GM12892 (cell line): ENCODE measurements around the gene RAB41.

Experiments used
- POLR2AphosphoS5 ChIP-seq: IDR thresholded peaks from 2 replicates; pipeline ENCODE4 v1.6.1; 2011; ENCODE audit warnings: low read depth, low read length, control low read depth
- TAF1 ChIP-seq: IDR thresholded peaks from 2 replicates; pipeline ENCODE4 v1.6.1; 2011; ENCODE audit warnings: low read depth, mild to moderate bottlenecking, control low read depth, low read length, borderline replicate concordance

DNA sequence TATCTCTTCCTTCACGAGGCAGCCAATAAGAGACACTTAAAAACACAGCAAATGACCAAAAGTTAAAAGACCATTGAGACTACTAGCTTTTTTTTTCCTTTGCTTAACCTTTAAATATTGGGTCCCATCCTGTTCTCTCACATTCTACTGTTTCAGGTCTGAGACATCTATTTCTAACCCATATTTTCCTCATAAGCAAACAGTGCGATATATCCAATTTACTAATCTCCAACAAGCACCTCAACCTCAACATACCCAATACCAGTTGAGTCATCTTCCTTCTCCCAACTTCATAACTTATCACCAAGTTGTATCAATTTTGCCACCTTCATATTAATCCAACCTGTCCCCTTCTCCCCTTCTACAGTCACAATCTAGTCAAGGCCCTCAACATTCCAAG is 40.5 kb upstream of the RAB41 start:
- no peak for TF ChIP-seq TAF1
- no peak for TF ChIP-seq POLR2AphosphoS5
